Medulla oblongata (tissue), 1 donor: ENCODE measurements around the gene SMG9.

ENCODE experiments used
- DNase-seq: peaks from one replicate; pipeline ENCODE4 v3.0.0-alpha.2; 2015; ENCODE audit errors: extremely low spot score

The SMG9 gene

DNA sequence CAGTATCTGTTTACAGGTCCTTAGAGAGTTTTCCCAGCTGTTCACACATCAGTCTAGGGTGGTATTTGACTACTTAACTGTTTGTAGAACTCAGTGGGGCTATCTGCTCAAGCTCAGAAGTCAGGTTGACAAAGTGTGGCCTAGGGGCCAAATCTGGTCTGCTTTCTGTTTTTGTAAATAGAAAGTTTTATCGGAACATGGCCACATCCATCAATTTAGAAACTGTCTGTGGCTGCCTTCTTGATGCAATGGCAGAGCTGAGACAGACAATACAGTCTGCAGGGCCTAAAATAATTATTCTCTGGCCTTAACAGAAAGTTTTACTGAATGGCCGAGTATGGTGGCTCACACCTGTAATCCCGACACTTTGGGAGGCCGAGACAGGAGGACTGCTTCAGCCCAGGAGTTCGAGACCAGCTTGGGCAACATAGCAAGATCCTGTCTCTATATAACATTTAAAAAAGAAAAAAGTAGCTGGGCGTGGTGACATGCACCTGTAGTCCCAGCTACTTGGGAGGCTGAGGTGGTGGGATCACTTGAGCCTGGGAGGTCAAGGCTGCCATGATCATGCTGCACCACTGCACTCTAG lies 2.4 kb downstream of the SMG9 start:
- DNase-seq = no peak

DNA sequence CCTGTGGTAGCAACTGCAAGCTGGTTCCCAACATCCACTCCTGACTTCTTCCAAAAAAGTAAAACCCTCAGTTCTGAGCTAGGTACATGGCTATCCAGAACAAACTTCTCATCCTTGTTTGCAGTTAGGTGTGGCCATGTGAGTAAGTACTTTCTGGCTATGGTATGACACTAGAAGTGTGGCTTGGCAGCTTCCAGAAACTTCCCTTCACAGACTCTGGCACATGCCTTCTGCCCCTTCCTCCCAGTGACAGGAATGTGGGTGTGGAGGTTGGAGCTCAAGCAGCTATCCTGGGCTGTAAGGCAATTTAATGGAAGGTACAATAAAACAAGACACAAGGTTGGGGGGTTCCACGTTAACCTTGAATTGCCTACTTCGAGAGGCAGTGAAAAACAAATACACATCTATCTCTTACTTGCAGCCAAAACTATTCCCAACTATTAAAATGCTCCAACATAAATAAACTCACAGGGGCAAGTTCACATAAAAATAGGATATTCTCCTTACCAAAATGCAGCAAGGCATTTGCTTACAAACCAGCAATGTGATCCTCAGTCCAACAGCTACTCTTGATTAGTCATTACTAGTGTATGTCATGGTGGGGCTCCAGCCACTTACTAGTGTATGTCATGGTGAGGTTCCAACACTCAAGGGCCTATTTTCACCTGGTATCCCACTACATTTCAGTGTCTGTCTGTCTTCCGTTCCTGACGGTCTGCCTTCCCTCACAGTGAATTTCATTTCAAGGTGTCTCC lies 3.1 kb downstream of the SMG9 start:
- no peak for DNase-seq

DNA sequence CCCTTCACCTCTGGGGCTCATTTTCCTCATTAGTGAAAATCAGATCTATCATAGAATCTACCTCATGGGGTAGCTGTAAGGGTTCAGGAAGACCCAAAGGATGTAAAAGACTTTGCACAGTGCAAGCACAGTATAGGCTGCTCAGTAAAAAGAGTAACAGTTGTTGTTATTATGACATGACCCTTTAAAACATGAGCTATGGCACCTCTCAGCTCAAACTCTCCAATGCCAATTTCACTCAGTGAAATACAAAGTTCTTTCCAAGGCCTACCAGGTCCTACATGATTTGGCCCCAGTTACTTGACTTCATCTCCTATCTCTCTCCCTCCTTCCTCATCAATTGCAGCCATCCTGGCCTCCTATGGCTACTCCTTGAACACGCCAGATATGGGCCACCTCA lies 4.9 kb downstream of the SMG9 start:
- no peak for DNase-seq

DNA sequence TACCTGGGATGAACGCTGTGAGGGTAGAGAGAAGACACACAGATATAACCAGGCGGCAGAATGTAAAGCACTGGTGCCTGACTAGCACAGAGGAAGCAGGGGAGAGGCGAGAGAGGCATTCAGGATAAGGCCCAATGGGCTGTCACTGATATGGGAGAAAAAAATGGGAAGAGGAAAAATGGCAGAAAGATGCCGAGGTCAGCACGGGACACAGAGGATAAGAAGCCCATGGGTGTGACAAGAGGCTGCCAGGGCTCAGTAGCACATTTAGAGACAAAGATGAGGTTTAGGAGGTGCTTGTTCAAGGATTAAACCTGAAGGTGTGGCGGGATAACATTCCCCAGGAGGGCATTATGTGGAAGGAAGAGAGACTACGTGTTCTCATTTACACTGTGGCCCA lies 5.6 kb downstream of the SMG9 start:
- no peak for DNase-seq

DNA sequence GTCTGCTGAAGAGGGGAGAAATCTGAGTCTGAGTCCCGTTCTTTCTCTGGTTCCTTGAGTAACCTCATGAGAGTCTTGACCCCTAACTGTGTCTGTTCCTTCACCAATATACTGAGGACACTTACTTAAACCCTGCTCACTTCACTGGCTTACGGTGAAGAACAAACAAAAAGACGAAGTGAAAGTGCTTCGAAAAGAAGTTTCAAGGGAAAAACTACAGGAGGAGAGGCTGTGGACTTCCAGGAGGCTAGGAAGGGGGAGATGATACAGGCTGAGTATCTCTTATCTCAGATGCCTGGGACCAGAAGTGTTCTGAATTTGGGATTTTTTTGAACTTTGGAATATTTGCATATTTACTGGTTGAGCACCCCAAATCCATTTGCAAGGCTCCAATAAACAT lies 6.1 kb downstream of the SMG9 start:
- DNase-seq = no peak

DNA sequence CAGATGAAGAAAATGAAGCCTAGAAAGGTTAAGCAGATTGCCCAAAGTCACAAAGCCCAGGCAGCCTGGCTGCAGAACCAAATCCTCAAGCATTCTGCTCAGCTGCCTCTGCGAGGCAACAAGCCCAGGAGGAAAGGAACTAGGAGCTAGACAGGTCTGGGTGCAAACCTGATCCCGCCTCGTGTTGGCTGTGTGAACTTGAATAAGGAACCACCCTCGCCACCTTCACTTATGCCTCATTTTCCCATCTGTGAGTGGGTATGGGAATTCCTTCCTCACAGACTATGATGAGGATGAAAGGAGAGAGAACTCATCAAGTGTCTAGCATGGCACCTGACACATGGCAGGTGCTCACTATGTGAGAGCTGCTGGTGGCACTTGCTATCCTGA lies 6.6 kb downstream of the SMG9 start:
- no peak for DNase-seq

DNA sequence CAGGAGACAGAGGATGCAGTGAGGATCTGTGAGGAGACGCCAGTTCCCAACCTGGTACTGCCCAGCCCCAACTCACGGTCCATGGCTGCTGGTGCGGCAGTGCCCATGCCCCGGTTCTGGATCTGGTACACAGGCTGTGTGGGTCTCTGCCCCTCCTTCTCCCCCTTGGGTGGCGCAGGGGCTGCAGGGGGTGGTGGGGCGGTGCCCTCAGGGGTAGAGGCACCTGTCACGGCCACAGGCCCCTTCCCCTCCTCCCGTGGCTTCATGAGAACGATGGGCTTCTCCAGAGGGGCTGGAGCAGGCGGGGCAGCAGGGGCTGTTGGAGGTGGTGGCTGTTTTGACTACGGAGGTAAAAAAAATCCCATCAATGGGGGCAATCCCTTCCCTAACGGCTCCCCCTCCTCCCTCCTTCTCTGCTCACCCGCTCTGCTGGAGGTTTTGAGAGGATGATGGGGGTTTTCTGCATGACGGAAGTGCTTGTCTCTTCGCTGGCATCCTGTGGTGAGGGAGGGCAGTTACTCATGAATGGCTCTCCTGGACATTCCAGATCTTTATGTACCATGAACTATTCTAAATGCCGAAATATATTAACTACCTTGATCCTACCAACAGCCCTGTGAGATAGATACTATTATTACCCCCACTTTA lies 7.1 kb downstream of the SMG9 start:
- no peak for DNase-seq

DNA sequence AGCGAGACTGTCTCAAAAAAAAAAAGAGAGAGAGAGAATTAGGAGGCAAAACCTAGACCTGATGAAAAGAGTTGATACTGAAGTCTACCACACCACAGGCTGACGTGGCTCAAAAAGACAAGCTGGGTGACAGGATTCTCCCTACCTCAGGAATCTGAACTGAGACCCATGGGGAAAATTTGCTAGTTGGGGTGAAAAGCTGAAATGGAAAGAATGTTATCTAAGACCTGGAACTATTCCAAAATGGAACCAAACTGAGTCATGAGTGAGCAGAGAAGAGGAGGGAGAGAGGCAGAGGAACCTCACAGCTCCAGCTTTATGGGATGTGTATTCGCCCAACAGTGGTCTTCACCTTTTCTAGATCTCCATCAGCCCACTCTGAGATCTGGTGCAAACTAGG lies 11.7 kb downstream of the SMG9 start:
- no peak for DNase-seq

DNA sequence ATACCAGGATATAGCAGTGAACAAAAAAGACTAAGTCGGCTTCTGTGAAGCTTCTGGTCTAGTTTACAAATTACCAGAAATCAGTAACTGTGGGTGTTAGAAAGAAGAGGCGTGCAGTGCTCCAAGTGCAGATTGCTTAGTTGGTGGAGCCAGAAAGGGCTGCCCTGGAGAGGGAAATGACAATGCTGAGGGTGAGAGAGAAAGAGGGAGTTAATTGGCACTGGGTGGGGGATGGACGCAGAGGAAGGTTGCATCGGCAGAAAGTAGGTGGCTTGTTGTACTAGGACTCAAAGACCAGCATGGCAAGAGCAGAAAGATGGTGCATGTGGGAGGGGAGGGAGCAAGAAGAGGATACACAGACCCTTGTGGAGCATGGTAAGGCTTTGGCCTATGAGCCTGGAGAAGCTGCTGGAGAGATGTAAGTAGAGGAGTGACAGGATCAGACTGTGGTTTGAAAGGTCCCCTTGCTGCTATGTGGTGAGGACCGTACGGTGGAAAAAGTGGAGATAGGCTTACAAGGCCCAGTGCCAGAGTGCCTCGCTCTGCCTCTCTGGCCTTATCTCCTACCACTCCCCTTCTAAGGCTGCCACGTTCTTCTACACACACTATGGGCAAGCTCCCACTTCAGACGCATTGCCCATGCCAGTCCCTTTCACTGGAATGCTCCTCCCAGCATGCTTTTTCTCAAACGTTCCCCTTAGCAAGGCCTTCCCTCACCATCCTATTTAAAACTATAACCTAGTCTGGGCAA lies 13.5 kb downstream of the SMG9 start:
- no peak for DNase-seq

DNA sequence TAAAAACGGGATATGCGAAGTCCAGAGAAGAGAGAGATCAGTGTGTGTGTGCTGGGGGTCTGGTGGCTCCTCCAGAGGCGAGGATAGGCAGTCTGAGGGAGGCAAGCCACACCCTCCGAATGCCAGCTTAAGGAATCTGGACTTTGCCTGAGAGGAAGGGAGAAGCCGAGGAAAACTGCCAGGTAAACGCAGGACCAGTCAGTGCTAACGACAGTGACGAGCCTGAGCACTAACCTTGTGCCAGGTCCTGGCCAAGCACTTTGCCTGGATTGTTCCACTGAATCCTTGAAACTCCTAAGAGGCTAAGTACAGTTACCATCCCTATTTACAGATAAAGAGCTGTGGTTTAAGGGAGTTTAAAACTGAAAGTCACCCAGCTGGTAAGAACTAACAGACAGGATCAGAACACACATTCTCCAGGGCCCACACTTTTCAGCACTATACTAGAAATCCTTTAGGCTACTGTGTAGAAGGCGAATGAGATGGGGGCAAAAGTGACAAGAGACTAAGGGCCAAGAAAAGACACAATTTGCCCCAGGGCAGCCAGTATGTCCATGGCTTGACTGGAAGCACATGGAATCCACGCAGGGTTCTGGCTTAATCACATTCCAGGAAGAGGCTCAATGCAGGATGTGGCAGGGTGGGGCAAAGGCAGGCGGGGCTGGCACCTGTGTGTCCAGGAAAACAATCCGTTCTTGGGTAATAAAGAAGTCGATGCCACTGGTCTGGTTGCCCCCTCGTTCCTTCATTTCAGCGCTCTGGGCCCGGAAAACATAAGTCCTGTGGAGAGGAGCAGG lies 15.1 kb downstream of the SMG9 start:
- no peak for DNase-seq

DNA sequence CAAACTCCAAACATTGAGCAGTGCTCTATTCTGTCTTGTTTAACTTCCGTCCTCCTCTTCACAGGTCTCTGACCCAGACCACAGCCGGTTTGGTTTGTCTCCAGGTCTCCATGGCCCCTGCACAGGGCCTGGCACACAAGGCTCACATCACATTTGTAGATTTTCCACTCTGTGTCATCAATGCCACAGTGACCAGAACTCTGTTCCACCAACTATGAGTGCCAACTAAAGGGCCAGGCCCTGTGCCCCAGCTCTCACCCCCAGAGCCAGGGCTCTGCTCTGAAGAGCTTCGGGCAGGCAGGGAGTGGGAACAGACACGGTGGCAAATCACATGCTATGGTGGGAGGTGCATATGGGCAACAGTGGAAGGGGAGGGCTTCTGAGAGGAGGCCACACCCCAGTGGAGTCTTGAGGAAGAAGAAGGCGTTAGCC lies 16.0 kb downstream of the SMG9 start:
- no peak for DNase-seq

DNA sequence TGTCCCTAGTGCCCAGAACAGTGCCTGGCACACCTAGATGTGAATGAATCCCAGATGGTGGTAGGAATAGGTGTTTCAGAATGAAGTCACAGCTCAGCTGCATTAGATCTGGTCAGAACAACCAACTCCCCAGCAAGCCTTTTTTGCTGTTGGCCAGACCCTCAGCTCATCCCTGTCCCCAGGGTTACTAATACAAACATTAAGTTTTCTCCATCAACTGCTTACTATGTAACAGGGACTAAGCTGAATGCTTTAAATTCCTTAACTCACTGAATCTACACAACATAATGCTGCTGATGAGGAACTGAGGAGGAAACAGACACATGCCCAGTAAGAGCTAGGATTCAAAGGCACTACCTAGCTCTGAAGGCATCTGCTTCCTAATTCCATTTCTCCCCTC lies 18.8 kb downstream of the SMG9 start:
- DNase-seq = no peak

DNA sequence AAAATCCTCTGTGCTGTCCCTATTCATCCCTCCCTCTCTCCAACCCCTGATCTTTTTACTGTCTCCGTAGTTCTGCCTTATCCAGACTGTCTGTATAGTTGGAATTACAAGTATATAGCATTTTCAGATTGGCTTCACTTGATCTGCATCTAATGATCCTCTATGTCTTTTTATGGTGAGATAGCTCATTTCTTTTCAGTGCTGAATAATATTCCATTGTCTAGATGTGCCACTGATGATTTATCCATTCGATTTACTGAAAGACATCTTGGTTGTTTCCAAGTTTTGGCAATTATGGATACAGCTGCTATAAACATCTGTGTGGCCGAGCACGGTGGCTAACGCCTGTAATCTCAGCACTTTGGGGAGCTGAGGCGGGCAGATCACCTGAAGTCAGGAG lies 19.7 kb downstream of the SMG9 start:
- no peak for DNase-seq

DNA sequence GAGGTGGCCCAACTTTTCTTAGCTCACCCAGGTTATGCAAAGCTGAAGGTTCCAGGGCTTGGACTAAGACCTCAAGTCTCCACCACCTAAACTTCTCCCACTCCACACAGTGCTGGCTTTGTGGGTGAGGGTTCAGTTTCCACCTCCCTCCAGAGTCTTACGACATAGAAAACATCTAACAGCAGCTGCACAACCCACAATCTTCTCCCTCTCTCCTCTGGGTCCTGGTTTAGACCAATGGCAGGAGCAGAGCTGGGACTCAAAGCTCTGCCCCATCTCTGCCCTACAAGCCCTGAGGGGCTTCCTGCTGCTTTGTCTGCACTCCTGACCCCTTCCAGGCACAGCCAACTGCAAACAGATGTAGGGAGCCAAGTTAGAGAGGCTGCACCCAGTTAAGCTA lies 22.9 kb downstream of the SMG9 start:
- no peak for DNase-seq

DNA sequence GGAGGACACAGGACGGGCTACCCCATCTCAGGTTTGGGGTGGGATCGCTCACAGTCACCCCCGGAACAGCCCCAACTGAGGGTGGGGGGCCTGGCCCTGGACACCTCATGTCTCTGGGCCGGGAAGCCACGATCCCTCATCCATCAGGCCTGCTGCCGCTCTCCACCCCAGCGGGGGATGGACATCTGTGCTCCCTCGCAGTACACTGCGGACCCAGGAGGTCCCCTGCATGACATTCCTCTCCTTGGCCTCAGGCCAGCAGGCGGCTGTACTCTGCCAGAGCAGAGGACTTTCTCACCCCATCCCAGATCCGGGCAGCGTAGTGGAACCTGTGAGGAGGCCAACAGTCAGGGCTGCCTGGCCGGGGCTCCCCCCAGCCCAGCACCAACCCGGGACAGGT lies 23.4 kb downstream of the SMG9 start:
- no peak for DNase-seq

DNA sequence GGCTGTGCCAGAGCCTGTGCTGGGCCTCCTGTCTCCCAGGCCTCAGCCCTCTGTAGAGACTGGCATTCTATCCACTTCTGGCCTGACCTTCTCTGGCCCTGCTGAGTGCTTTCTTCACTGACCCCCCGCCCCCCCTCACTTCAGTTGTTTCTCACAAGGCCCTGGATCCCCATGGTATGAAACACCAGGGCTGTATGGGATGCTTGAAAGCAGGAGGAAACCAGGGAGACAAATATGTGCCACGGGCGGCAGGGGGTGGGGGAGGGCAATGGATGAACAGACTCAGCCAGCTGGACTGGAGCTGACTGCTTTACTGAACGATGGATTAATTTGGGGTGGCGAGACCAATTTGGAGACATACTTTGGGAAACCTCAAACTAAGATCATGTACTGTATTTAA lies 24.8 kb downstream of the SMG9 start:
- no peak for DNase-seq

DNA sequence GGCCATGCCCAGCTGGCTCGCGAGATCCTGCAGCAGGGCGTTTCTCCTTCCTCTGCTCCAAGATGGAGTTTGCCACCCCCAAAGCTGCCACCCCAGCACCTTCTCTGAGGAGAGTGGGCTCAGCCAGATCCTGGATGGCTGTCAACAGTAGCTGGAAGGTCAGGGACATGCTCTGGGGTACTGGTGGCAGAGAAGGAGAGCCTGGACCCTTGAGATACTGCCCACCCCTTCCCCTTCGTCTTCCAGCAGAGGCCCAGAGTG lies 27.2 kb downstream of the SMG9 start:
- no peak for DNase-seq

DNA sequence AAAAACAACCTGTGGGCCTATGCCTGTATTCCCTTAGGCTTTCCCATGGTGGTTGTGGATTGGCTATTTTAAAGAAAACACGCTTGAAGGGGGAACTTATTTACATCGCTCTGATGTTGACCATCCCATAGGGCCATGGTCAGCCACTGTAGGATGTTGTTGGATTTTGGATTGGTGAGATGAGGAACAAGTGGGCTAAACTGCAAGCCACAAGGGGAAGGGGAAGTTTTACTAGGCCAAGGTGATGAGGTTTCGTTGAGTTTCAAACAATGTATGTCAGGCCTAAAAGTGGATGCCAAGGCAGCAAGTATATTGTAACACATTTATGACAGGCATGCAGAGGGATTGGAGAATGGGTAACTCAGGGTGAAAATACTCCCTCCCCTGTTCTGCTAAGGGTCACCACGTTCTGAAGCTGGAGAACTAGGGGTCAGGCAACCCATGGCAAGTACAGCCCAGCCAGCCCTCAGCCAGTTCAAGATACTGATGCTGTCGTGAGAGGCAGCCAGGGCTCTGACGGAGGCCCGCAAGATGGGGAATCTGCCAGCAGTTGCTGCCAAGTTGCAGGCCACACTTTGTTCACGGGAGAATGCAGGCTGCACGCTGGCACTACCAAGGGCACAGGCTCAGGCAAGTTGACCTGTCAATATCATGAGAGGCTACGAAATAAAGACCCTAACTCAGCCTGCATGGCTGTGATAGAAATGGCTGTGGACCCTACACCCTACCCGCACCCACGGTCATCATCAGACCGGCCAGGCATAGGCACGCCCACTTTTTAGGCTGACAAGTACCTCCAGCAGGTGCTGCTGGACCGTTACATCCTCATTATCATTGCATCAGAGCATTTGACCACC lies 27.8 kb downstream of the SMG9 start:
- DNase-seq = no peak

DNA sequence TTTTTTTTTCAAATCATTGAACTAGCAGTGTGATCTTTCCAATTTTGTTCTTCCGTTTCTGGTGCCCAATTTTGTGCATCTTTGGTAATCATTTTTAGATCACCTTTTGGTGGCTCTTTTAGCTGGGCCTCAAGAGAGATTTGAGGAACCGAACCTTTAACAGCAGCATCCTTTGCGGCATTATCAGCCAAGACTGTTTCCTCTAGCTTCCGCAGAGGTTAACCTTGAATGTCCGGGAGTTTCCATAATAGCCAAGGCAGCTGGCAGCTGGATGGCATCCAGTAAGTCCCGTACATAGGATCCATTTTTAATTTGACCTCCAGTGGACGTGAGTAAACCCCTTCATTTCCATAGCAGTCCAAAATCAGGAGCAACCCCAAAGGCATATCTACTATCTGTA lies 29.3 kb downstream of the SMG9 start:
- peak; percentile 12 for DNase-seq

DNA sequence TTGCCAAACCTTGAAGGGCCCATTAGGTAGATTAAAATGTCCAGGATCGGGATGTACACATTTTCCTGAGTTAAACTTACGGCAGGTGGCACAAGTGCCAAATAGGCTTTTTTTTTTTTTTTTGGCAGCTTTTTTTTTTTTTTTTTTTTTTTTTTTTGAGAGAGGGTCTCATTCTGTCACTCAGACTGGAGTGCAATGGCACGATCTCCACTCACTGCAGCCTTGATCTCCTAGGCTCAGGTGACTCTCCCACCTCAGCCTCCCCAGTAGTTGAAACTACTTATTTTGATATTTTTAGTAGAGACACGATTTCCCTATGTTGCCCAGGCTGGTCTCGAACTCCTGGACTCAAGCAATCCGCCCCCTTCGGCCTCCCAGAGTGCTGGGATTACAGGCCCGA lies 29.9 kb downstream of the SMG9 start:
- no peak for DNase-seq

DNA sequence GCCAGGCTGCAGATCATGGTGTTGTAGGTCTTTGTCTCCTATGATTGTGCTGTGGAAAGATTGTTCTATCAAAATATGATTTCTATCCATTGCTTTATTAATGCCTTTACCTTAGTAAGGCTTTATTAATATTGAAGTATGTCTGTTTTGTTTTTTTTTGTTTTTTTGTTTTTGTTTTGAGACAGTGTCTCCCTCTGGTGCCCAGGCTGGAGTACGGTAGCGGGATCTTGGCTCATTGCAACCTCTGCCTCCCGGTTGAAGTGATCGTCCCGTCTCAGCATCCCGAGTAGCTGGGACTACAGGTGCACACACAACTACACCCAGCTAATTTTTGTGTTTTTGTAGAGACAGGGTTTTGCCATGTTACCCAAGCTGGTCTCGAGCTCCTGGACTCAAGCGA lies 31.2 kb downstream of the SMG9 start:
- no peak for DNase-seq
